Esophagus squamous epithelium (tissue), 5 donors: ENCODE measurements around the gene DOK6. TPM values are rescaled to one million over a fixed set of nuclear protein-coding genes. Genes with fewer than 3 reads are reported as not detected.

ENCODE experiments used
- DNase-seq: peaks from one replicate; lab custom pipeline; 2025; lab: John Stamatoyannopoulos, UW
- H3K27ac ChIP-seq, 4 donors: fragments of 200-600 bp; sonication (generic); one replicate each; pipeline ENCODE4 v1.5.1; 2016 to 2019; ENCODE audit warnings: mild to moderate bottlenecking in 1 of 4
- H3K27me3 ChIP-seq, 4 donors: fragments of 200-600 bp; sonication (generic); 1 replicate in 3 of 4; 2 replicates in 1 of 4; pipeline versions ENCODE4 v1.5.1 to v1.6.0; 2017 to 2021; ENCODE audit warnings: antibody characterized with exemption in 1 of 4
- H3K36me3 ChIP-seq, 3 donors: fragments of 200-600 bp; sonication (generic); one replicate each; pipeline ENCODE4 v1.5.1; 2016 to 2019
- H3K4me1 ChIP-seq, 3 donors: fragments of 200-600 bp; sonication (generic); one replicate each; pipeline ENCODE4 v1.5.1; 2017 to 2019
- H3K4me3 ChIP-seq, 4 donors: fragments of 200-600 bp; sonication (generic); 1 replicate in 3 of 4; 2 replicates in 1 of 4; pipeline ENCODE4 v1.5.1; 2016 to 2019; ENCODE audit warnings: mild to moderate bottlenecking in 2 of 4, moderate library complexity in 1 of 4
- H3K9me3 ChIP-seq, 3 donors: fragments of 200-600 bp; sonication (generic); one replicate each; pipeline ENCODE4 v1.5.1; 2016 to 2019
- POLR2A ChIP-seq, 4 donors: fragments of 450-650 bp; IDR thresholded peaks; one replicate each; pipeline ENCODE4 v1.6.1; 2017; ENCODE audit warnings: antibody characterized with exemption in 4 of 4, mild to moderate bottlenecking in 4 of 4, moderate library complexity in 3 of 4
- WGBS, 2 donors: methylation state at CpG; one replicate each; pipeline ENCODE4 v1.1.5; 2018; 5-methylcytosine and 5-hydroxymethylcytosine counted together
- intact Hi-C: fragments of 100-400 bp; cut with DNase I; formaldehyde crosslinking; loops from one replicate; pipeline ENCODE4 v1.15.0; 2022
- total RNA-seq, 4 donors: library from RNA; depleted of rRNA; stranded (reverse); fragments of >200 nt; gene quantifications; one replicate each; pipeline ENCODE4 v1.1.0, GENCODE V29; 2016
- TF ChIP-seq, protein P1 (sequence below), 6 experiments: fragments of 450-650 bp in 4 of 6; fragments of 200-600 bp in 2 of 6; sonication (generic) in 2 of 6; IDR thresholded peaks; one replicate each; pipeline ENCODE4 v1.5.1; 2016 to 2019; ENCODE audit warnings: antibody characterized with exemption in 6 of 6, mild to moderate bottlenecking in 4 of 6, moderate library complexity in 4 of 6
- donor health status: DM: yes; HTN: yes; CAD: no.

The DOK6 gene
- total RNA-seq, 4 donors from 2014 or later: 0.57 to 0.88 TPM; not detected in 2

DNA sequence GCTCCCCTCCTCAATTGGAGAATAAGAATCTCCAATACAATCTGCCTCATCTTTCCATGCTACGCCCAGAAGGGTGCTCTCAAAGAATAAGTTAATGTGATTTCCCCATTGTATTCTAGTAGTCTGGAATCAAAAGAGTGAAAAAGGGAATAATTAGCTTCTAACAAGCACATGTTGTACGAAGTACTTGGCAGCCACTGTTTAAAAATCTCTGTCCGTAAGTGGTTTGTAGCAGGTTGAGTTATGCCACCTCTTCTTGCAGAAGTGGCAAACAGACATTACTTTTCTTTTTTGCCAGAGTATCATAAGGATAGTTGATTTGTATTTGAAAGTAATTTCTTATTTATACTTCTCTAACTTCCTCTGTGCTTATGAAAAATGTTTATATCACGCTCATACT, 362.3 kb downstream of the DOK6 start:
- H3K4me1 ChIP-seq: no peaks in the 10 kb centered on the region
- H3K27me3 ChIP-seq: no peaks in the 10 kb centered on the region
- H3K4me3 ChIP-seq: no peak overlapping the region
- no peak overlapping the region for H3K27ac ChIP-seq
- H3K36me3 ChIP-seq: no peaks in the 10 kb centered on the region
- intact Hi-C loops: no loop called here
- 64 to 82% methylated on average over 3 to 4 of the region's 4 CpGs for WGBS, 2 donors
- DNase-seq: no peak
- no peak for TF ChIP-seq POLR2A (IDR thresholded peaks at IDR 0.05)
- TF ChIP-seq, protein P1, sequence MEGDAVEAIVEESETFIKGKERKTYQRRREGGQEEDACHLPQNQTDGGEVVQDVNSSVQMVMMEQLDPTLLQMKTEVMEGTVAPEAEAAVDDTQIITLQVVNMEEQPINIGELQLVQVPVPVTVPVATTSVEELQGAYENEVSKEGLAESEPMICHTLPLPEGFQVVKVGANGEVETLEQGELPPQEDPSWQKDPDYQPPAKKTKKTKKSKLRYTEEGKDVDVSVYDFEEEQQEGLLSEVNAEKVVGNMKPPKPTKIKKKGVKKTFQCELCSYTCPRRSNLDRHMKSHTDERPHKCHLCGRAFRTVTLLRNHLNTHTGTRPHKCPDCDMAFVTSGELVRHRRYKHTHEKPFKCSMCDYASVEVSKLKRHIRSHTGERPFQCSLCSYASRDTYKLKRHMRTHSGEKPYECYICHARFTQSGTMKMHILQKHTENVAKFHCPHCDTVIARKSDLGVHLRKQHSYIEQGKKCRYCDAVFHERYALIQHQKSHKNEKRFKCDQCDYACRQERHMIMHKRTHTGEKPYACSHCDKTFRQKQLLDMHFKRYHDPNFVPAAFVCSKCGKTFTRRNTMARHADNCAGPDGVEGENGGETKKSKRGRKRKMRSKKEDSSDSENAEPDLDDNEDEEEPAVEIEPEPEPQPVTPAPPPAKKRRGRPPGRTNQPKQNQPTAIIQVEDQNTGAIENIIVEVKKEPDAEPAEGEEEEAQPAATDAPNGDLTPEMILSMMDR (IDR thresholded peaks at IDR 0.05): no peak
- H3K9me3 ChIP-seq: no peaks in the 10 kb centered on the region

DNA sequence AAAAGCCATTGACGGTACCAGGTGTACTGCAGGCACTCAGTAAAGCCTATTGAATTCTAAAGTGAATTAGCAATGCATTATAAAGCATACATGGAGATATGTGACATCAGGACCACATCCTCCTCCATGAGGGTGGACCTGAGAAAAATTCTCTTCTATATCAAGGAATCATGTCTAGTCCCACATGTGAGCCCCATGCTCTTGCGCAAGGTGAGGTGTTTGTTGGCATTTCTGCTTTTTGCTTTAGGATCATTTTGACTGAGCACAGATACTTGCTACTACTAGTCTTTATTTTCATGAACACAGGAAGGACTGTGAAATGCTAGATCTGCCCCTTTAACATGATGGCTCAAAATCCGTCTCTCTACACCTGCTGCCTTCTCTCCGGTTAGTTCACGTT, 363.1 kb downstream of the DOK6 start:
- Histone ChIP-seq H3K9me3 (no peaks in the 10 kb centered on the region), H3K27ac (no peak overlapping the region), H3K27me3 (no peaks in the 10 kb centered on the region), H3K4me3 (no peak overlapping the region), H3K4me1 (no peaks in the 10 kb centered on the region), H3K36me3 (no peaks in the 10 kb centered on the region)
- intact Hi-C loops: no loop called here
- TF ChIP-seq, protein P1 (IDR thresholded peaks at IDR 0.05): no peak
- no peak for TF ChIP-seq POLR2A (IDR thresholded peaks at IDR 0.05)
- WGBS, 2 donors: 87 to 91% methylated on average over 5 of the region's 5 CpGs
- DNase-seq: no peak

DNA sequence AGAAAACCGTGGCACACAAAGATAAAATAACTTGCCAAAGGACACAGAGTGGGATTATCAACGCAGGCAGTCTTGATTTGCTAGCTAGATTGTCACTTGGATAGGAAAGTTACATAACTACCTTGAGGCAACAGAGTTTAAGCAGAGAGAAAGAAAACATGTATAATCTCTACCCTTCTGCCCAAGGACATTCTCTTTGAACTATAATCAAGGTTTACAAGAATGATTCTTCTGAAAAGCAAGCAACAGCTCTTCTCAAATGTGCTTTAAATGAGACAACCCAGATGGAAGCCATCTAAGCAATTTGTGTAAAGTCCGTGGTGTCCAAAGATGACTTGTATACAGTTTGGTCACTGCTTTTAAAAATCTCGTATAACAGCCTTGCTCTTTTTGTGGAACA, 369.6 kb downstream of the DOK6 start:
- no peak overlapping the region for H3K4me3 ChIP-seq
- no peak overlapping the region for H3K27ac ChIP-seq
- no peaks in the 10 kb centered on the region for H3K4me1 ChIP-seq
- no peaks in the 10 kb centered on the region for H3K27me3 ChIP-seq
- H3K9me3 ChIP-seq: no peaks in the 10 kb centered on the region
- no peaks in the 10 kb centered on the region for H3K36me3 ChIP-seq
- TF ChIP-seq POLR2A (IDR thresholded peaks at IDR 0.05): no peak
- TF ChIP-seq, protein P1 (IDR thresholded peaks at IDR 0.05): no peak
- intact Hi-C loops: no loop called here
- 37 to 55% methylated on average over 4 of the region's 4 CpGs for WGBS, 2 donors
- DNase-seq: no peak

DNA sequence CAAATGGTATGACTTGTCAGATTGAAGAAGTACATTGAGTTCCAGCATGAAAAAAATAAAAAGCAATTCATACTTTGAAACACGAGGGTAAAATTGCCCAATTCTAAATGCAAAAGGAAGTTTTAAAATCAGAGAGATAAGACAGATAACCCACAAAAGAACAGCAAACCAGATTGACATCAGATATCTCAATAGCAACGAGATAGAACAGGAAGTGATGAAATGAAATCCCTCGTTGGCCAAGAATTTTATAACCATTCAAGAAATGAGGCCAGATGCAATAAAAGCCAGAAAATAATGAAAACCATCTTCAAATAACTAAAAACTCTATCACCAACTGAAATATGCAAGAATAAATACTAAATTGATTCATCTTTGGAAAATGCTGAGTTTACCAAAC, 374.1 kb downstream of the DOK6 start:
- TF ChIP-seq, protein P1 (IDR thresholded peaks at IDR 0.05): no peak
- no peak for TF ChIP-seq POLR2A (IDR thresholded peaks at IDR 0.05)
- H3K9me3 ChIP-seq: no peaks in the 10 kb centered on the region
- intact Hi-C loops: no loop called here
- WGBS, 2 donors: 50 to 53% methylated on average over 3 of the region's 3 CpGs
- H3K4me1 ChIP-seq: no peaks in the 10 kb centered on the region
- no peak for DNase-seq
- no peak overlapping the region for H3K4me3 ChIP-seq
- no peaks in the 10 kb centered on the region for H3K36me3 ChIP-seq
- no peak overlapping the region for H3K27ac ChIP-seq
- no peaks in the 10 kb centered on the region for H3K27me3 ChIP-seq

DNA sequence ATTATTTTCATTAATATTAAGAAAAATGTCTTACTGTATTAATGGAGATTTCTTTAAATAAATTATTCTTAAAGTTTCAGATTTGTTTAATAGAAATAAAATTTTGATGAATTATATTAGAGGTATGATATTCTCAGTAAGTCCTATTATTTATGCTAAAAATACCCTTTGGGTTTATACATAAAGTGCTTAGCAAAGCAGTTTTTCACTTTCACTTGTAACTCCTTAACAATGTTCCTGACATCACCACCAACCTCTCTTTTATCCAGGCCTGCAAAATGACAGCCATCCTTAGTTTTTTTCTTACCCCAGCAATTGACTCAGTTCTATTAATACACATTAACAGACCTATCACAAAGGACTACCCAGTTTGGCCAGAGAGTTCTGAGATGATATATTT, 376.6 kb downstream of the DOK6 start:
- TF ChIP-seq POLR2A (IDR thresholded peaks at IDR 0.05): no peak
- TF ChIP-seq, protein P1 (IDR thresholded peaks at IDR 0.05): no peak
- no peak for DNase-seq
- Histone ChIP-seq H3K9me3 (no peaks in the 10 kb centered on the region), H3K27ac (no peak overlapping the region), H3K4me3 (no peak overlapping the region), H3K36me3 (no peaks in the 10 kb centered on the region), H3K27me3 (no peaks in the 10 kb centered on the region), H3K4me1 (no peaks in the 10 kb centered on the region)
- intact Hi-C loops: no loop called here
